T-helper 2 cell treated with Interferon-gamma antibody and Interleukin-4, amounts not matched to agents 100 ng/mL and 5 ng/mL, for 36 hours (primary cell): Measurements from ENCODE around the gene ASRGL1. TPM values are rescaled to one million over a fixed set of nuclear protein-coding genes. Genes with fewer than 3 reads are reported as not detected.
"Not testable (repeated sequence)": the region's sequence is repeated elsewhere in the genome, so short reads cannot be mapped to it uniquely, and the experiment has no call there.

Source experiments
- intact Hi-C: fragments of 100-400 bp; cut with micrococcal nuclease; formaldehyde crosslinking; loops from one replicate; pipeline ENCODE4 v1.15.1; 2023
- total RNA-seq: library from RNA; stranded (reverse); gene quantifications from 2 replicates; pipeline ENCODE4 v1.2.3, GENCODE V29; 2022

ASRGL1 gene
- total RNA-seq, 1 donor from 2014 or later = 11.3 TPM

DNA sequence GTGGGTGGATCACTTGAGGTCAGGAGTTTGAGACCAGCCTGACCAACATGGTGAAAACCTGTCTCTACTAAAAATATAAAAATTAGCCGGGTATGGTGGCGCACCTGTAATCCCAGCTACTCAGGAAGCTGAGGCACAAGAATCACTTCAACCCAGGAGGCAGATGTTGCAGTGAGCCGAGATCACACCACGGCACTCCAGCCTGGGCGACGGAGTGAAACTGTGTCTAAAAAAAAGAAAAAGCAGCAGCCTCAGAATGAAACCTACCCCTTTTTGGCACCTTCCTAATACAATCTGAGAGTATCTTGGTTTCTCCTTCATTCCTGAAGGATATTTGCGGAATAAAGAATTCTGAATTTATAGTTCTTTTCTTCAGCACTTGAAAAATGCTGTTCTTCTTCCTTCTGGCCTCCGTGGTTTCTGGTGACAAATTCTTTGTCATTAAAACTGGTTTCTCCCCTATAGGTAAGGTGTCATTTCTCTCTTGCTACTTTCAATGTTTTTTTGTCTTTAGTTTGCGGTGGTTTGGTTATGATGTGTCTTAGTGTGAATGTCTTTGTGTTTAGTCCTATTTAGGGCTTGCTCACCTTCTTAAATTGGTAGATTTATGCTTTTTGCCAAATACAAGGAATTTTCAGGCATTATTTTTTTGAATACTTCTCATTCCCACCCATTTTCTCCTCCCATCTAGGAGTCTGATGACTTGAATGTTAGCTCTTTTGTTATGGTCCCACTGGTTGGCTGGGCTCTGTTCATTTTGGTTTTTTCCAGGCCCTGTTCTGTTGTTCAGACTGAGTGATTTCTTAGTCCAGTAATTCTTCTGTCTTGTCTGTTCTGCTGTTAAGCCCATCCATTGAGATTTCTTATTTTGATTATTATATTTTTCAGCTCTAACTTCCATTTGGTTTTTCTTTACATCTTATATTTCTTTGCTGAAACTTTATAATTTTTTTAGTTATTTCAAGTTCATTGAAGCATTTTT lies 15.4 kb downstream of the ASRGL1 start:
- intact Hi-C loops = no loop called here

DNA sequence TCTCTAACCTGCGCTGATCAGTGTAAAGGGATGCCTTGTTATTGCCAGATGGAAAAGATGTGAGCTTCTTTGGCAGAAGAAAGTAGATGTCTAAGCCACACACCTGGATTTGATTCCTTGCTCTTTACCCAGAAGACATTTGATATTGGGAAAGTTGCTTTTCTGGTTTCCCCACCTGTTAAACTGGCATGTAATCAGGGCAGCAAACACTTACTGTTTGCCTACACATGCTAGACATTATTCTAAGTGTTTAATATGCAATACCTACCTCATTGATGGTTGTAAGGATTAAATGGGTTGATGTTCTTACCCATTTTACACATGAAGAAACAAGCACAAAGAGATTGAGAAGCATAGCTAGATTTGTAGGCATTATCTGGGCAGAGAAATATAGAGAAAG lies 16.6 kb downstream of the ASRGL1 start:
- intact Hi-C loops = no loop called here

DNA sequence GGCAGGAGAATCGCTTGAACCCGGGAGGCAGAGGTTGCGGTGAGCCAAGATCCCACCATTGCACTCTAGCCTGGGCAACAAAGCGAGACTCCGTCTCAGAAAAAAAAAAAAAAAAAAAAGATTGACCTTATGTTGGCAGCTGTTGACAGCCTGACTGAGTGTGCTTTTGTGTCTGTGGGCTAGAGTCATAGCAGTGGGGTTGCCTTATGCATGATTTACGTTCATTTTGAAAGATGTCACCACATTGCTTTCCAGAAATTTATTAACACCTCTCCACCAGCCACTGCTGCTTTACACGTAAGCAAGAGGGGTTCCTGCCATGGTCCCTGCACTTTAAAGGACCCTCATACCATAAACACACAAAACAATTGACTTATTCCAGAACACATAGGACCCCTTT lies 21.0 kb downstream of the ASRGL1 start:
- intact Hi-C loops = no loop called here

DNA sequence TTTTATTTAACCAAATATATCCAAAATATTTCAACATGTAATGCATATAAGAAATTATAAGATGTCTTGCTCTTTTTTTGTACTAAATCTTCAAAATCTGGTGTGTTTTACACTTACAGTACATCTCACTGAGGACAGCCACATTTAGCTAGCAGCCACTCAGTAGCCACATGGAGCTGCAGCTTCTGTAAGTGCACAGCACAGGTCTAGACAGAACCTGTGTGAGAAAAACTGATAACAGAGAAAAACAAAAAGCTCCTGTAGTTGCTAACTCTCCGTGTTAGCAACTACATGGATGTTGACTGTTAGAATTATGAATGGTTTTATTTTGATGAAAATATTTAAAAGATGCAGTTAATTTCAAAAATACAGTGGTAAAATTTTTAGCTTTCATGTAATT lies 22.2 kb downstream of the ASRGL1 start:
- intact Hi-C loops = no loop called here

DNA sequence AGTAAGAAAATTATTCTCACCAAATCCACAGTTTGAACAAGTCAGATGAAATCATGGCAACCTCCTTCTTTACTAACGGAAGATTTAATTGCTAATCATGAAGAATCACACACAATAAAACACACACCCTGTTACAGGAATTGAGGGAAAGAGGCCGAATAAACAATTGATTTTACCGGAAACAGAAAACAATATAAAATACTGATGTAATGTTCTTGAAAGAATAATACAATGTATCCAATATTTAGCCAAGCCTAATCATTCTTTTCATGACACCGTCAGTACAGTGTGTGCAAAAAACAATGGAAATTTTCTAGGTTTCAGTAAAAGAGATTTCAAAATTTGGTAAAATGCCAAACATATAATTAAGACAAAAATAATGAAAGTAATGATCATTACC lies 23.4 kb downstream of the ASRGL1 start:
- intact Hi-C loops = no loop called here

DNA sequence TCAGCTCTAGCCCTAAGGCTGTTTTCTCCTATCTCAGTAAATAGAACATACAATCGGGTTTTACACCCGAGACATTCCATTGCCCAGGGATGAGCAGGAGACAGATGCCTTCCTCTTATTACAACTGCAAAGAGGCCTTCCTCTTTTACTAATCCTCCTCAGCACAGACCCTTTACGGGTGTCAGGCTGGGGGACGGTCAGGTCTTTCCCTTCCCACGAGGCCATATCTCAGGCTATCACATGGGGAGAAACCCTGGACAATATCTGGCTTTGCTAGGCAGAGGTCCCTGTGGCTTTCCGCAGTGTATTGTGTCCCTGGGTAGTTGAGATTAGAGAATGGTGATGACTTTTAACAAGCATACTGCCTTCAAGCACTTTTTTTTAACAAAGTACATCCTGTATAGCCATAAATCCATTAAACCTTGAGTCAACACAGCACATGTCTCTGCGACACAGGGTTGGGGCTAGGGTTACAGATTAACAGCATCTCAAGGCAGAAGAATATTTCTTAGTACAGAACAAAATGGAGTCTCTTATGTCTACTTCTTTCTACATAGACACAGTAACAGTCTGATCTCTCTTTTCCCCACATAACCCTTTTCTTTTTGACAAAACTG lies 31.7 kb downstream of the ASRGL1 start:
- intact Hi-C loops = not testable (repeated sequence)

DNA sequence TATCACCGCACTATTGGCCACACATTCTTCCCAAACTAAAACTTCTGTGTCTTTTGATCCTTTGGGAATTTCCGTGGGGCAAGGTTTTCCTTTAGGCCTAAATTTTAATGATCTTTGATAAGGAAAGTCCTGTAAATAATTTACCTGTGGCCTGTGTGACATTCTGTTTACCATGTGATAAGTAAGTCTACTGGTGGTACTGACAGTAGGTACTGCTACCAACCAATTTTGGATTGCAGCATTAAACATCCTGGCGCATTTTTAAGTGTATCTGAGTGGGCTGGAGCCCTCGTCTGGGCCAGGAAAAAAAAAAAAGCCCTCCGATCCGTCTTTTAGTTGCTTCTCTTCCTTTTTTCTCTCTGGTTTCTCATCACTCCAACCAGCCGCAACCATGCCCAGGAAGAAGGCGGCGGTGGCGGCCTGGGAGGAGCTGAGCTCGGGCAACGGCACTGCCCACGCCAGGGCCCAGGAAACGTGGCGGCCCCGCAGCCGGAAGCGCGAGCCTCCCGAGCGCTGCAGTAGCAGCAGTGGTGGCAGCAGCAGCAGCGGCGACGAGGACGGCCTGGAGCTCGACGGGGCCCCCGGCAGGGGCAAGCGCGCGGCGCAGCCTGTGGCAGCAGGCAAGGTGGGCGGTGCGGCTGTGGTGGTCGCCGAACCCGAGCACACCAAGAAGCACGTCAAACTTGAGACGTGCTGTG lies 33.6 kb downstream of the ASRGL1 start:
- intact Hi-C loops = loop anchor here (10.0 kb wide), 1 partner anchor 156 kb away; no protein-coding TSS in a partner anchor

DNA sequence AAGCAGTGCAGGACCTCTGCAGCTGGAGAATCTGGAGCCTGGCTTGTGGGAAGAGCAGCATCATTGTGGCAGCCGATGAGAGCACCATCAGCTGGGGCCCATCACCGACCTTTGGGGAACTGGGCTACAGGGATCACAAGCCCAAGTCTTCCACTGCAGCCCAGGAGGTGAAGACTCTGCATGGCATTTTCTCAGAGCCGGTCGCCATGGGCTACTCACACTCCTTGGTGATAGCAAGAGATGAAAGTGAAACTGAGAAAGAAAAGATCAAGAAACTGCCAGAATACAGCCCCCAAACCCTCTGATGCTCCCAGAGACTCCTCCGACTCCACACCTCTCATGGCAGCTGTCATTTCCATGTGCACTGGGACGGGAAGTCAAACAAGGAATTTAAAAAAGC lies 35.6 kb downstream of the ASRGL1 start:
- intact Hi-C loops = loop anchor here (10.0 kb wide), 1 partner anchor 158 kb away; no protein-coding TSS in a partner anchor

DNA sequence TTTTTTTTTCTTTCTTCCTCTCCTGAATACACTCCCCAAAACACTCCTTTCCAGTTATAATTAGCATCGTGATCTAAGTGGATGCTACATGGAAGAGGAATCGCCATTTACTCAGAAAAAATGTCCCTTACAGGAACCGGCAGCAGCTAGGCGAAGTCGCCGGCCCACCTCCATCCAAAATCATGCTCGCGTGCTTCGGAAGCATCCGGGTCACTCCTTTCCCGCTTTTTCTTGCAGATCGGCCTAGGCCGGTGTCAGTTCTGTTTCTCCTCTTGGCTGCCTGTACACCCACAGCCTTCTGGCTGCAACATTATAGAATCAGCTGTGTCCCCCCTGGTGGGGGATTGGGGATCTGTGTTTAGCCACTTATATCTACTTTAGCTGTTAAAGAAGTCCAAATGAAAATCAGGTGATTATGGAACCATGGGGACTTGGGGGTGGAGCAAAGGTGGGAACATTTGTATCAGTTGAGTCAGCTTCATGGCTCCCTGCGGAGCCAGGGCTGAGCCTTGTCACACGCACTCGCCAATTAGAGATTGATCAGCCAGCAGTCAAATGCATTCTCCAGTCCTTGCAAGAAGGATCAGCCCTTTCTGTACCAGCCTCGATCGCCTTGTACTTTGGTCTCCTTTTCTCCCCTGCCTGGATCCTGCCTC lies 36.3 kb downstream of the ASRGL1 start:
- intact Hi-C loops = loop anchor here (10.0 kb wide), 1 partner anchor 159 kb away; no protein-coding TSS in a partner anchor

DNA sequence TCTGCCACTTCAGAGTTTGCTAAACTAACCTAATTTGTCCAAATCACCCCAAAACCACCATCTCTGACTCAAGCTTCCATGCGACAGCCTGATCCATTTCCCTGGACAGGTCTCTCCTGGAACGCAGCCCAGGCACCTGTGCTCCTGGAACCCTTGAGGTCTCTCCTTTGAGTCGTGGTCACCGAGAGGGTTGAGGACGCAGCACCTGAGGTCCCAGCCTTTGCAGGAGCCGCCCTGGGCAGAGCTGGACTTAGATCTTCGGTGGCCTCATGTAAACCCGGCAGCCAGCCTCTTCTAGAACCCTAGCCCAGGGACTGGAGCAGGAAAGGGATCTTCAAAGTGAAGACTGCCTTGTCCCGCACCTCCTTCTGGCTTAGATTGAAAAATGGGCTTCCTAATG lies 37.6 kb downstream of the ASRGL1 start:
- intact Hi-C loops = loop anchor here (10.0 kb wide), 1 partner anchor 160 kb away; no protein-coding TSS in a partner anchor

DNA sequence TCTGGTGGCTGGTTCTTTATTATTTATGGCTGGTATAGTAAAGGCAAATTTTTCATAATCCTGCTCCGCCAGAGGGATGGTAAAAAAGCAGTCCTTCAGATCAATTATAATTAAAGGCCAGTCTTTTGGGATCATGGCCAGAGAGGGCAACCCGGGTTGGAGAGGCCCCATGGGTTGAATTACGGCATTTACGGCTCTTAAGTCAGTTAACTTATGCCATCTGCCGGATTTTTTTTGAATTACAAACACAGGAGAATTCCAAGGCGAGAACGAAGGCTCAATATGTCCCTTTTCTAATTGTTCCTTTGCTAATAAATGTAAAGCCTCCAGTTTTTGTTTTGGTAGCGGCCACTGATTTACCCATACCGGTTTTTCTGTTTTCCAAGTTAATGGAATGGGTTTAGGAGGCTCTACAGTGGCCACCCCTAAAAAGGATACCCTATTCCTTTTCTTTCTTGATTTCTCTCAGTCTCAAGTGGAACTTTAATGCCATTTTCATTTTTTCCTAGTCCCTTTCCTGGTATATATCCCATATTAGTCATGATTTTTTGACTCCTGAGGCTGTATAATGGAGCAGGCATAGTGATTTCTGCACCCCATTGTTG lies 41.3 kb downstream of the ASRGL1 start:
- intact Hi-C loops = loop anchor here (1.0 to 10.0 kb wide), 3 partner anchors 38 to 208 kb away; no protein-coding TSS in a partner anchor

DNA sequence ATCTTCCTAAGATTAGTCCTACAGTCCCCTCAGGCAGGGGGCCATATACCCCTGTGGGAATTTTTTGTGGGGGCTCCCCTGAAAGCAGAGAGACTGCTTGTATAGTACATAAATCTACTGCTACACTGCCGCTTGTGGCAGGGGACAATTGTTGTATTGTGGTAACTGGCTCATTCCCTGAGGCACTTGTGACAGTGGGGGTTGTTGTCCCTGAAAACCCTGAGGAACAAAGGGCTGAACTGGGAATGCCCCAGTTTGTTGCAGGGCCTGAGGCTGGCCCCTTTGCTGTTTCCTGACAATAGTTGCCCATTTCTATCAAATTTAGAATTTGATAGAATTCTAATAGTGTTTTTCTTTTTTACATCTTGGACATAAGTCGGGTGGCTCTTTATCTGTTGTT lies 42.3 kb downstream of the ASRGL1 start:
- intact Hi-C loops = loop anchor here (2.0 to 10.0 kb wide), 2 partner anchors 165 to 209 kb away; no protein-coding TSS in a partner anchor

DNA sequence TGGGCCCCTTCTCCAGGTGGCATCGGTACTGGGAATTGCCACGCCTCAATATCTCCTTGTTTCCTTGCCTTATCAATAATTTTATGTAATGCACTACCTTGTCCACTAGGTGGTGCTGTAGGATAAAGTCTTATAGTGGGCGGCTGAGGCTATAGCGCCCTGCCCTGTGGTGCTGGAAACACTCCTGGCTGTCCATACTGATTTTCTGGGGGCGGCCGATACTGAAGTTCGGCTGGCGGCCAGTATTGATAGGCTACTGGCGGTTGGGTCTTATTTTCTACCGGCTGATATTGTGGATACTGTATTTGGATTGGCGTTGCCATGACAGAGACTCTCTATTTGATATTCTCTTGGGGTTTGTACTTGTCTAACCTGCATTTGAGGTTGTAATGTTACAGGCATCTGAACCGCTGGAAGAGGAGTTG lies 43.6 kb downstream of the ASRGL1 start:
- intact Hi-C loops = loop anchor here (2.0 kb wide), 1 partner anchor 314 kb away; no protein-coding TSS in a partner anchor

DNA sequence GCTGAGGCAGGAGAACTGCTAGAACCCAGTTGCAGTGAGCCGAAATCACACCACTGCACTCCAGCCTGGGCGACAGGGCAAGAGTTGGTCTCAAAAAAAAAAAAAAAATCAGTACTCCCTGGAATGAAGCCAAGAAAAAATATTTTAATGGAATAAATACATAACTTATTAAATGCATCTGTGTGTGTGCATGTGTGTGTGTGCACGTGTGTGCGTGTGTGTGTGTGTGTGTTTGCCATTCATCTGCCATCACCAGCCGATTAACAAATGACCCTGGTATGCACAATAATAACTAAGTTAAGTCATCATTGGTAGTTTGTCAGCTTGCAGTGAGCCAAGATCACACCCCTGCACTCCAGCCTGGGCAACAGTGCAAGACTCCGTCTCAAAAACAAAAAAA lies 46.6 kb downstream of the ASRGL1 start:
- intact Hi-C loops = no loop called here

DNA sequence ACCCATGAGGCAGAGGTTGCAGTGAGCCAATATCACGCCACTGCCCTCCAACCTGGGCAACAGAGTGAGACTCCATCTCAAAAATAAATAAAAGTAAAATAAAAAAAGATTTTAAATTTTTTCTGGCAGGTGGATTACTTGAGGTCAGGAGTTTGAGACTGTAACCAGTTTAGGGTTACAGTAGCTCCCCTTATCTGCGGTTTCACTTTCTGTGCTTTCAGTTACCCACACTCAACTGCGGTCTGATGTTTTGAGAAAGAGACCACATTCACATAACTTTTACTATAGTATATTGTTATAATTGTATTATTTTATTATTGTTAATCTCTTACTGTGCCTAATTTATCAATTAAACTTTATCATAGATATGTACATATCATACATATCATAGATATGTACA lies 48.8 kb downstream of the ASRGL1 start:
- intact Hi-C loops = not testable (repeated sequence)

DNA sequence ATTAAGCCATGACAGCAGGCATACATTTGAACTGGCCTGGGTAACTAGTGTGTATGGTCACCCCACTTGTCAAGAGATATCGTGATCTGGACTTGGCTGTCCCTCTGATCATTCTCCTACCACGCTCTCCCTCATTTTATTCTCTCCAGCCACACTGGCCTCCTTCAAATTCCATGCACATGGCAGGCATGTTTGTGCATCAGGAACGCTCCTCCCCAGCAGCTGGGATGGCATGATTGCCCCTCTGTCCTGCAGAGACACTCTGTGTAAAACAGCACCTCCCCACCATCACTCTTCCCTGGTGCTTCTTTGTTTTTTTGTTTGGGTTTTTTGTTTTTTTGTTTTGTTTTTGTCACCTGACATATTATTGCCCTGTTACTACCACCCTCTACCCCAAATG lies 50.1 kb downstream of the ASRGL1 start:
- intact Hi-C loops = no loop called here

DNA sequence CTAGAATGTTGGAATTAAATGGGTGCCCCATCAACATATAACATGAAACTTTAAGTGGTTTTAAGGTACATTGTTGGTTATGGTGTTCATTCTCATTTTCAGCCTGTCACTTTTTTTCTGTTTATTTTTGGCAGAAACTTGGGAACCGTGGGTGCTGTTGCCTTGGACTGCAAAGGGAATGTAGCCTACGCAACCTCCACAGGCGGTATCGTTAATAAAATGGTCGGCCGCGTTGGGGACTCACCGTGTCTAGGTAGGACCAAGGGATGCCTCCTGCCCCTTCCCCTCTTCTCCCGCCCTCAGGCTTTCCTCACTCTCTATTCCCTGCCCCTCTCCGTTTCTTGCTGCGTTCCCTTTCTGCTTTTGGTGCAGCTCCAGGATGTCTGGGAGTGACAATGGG lies 51.8 kb downstream of the ASRGL1 start:
- intact Hi-C loops = no loop called here

DNA sequence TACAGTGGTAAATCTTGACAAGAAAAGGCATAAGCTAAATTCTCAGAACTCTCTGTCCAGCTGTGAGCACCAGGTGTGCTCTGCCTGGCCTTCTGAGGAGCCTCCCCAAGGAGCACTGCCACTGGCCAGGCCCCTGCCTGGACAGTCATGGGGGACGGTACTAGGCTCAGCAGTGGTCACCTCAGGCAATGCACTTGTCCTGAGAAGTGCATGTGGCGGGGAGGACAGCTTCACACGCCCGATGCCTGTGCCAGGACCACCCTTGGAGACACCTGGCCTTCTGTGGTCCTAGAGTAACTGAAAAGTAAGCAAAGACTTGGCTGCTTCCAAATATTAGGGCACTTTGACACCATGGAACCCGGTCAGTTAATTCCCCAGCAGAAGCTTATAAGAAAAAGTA lies 53.0 kb downstream of the ASRGL1 start:
- intact Hi-C loops = loop anchor here (10.0 kb wide), 1 partner anchor 475 kb away; no protein-coding TSS in a partner anchor

DNA sequence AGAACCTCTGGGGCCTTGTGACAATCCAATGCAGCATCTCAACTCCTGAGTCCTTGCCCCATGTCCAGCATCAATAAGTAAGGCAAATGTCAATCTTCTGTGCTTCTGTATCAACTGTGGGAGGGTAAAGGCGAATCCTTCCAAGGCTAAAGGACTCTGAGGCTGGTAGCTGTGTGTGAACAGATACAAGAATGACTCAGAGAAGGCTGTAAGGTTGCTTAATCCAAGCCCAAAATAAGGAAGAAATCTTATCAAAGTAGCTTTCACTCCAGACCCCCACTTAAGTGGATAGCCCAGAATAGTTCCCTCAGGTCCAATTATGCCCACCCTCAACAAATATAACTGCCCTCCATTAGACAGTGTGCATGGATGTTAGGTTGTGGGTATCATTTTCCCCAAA lies 53.5 kb downstream of the ASRGL1 start:
- intact Hi-C loops = loop anchor here (10.0 kb wide), 1 partner anchor 474 kb away; no protein-coding TSS in a partner anchor
